ENCODE measurements around the gene TFF2.

Gene TFF2

DNA sequence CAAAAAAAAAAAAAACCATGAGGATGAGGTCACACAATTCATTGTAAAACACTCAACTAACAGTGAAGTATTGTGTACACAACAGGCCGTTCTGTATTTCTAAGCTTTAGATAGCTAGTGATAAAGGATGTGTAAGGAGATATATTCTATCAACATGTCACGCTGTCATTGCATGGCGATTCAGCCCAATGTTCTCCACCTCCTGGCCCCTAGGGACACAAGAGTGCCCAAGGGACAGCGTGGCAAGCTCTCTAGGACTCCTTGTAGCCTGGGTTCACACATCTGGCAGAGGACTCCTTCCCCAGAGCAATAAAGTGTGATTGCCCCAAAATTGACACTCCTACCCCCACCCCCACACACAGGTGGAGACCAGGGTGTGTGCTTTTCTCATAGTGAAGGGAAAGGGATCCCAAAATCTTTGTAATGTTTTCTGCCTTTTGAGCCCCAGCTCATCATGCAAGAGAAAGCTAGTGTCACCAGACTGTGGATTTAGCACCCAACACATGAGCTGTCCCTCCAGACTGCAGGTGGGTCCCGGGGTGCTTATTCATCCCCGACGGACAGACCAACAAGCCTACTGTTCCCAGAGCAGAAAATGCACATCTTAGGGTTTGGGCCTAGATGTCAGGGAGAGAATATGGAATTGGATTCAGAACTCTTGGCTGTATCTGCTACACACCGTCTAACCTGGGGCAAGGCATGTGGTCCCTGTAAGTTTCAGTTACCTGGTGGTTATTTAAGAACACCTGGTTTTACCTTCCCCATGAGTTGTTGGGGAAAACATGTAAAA is 33.6 kb upstream of the TFF2 start:
- no peak for DNase-seq (ENCODE audit: low read depth)

- no peak for DNase-seq (ENCODE audit: low read depth)
These were observed 32.5 kb upstream of the TFF2 start for GRCh38 chr21:42383331-42383730.

DNA sequence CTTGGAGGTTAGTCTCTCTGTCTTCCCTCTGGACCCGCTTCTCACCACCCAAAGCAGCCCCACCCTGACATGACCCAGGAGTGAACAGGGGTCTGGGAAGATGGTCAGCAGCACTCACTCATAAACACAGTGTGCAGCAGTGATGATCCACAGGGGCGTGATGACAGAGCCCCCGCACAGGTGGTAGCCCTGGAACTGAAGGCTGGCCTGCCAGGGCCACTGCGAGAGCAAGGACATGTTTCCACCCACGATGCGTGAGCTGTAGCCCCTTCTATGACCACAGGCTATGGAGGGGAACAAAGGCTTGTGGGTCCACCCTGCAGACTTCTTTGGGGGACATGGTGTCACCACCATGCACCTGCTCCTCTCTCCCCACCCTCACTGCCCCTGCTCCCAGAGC is 32.1 kb upstream of the TFF2 start:
- DNase-seq (ENCODE audit: low read depth), result no peak

GRCh38 chr21:42381347-42381984 is 30.7 kb upstream of the TFF2 start:
- no peak for DNase-seq (ENCODE audit: low read depth)

DNA sequence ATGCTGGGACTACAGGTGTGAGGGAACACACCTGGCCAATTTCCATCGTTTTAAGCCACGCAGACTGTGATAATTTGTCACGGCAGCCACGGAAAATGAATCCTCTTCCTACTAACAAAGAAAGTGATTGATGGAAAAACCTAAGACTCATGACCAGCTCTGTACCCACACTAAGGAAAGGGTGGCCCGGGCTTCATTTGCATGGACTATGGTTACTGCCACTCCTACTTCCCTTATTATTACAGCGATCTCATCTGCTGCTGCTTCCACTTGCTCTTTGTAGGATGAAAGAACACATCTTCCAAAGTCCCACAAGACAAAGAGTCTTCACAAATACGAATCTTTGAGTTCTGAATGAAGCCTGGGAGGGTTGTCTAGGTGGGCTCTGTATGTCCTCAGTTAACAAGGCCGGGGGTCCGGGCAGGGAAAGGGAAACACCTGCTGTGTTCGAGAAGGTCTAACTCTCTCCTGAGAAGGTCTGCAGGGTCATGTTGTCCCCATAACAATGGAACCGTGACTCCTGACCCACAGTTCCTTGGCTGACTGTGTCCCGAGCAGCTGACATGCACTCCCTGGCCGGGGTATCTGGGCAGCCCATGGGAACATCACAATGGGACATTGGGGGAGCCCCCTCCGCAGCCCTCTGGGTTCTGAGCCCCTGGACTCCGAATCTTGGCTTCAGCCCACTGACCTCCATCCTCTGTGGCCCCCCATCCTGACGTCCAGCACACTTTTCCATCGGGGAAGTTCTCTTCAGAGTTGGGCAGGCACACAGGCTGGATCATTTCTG is 28.8 kb upstream of the TFF2 start:
- no peak for DNase-seq (ENCODE audit: low read depth)

DNA sequence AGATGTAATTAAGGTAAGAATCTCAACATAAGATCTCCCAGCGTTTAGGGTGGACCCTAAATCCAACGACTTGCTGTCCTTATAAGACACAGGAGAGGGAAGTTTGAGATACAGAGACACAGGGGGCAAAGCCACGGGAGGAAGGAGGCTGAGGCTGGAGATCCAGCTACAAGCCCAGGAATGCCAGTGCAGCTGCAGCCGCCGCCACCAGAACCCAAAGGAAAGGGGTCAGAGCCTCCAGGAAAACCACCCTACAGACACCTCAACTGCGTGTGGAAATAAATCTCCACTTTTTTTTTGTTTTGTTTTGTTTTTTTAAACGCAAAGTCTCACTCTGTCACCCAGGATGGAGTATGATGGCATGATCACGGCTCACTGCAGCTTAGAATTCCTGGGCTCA is 27.6 kb upstream of the TFF2 start:
- no peak for DNase-seq (ENCODE audit: low read depth)

DNA sequence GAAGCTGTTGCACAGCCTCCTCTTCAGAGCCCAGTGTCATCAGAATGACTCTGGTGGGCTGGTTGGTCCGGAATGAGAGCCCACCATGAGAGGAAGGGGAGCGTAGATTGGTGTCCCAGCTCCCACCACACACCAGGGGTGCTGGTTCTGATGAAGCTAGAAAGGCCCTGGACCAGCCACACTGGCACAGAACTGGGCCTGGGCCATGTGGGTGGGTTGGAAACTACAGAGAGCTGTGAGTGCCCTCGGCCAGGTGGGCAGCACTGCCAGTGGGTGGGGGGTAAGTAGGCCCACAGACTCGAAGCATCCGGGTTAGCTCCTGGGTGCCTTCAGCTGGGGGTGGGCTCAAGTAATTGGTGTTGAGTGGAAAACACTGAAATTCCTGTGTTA is 27.2 kb upstream of the TFF2 start:
- no peak for DNase-seq (ENCODE audit: low read depth)

- DNase-seq (ENCODE audit: low read depth), result no peak
These were observed 26.6 kb upstream of the TFF2 start for GRCh38 chr21:42377211-42377950.

- DNase-seq (ENCODE audit: low read depth), result no peak
These were observed 25.7 kb upstream of the TFF2 start for GRCh38 chr21:42376338-42376982.

GRCh38 chr21:42375966-42376337 is 25.2 kb upstream of the TFF2 start:
- no peak for DNase-seq (ENCODE audit: low read depth)

- no peak for DNase-seq (ENCODE audit: low read depth)
These were observed 24.7 kb upstream of the TFF2 start for GRCh38 chr21:42375506-42375905.

DNA sequence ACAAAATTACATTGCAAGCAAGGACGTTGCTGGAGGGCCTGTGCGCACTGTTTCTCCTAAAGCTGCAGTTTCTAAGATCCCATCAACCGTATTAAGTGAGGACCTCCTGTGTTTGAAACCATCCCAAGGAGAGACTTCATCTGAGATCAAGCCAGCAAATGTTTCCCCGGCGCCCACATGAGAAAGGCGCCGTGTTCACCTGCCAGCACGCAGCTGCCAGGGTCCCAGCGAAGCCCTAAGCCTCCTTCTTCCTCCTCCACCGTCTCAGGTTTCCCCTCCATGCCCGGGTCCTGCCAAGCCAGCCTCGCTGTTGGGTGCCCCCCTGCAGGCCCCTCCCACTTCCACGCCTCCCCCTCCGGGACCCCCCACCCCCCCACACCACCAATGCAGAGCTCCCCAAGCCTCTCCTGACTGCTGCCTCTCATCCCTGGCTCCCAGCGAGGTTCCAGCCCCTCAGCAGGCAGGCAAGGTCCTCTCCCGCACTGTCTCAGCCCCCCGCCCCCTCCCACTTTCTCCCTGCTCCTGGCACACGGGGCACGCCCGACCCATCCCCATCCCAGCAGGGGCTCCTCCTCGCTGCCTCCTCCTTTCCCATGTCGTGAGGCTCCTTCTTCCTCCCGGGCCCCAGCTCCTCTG is 24.2 kb upstream of the TFF2 start:
- DNase-seq (ENCODE audit: low read depth), result no peak

- no peak for DNase-seq (ENCODE audit: low read depth)
These were observed 23.7 kb upstream of the TFF2 start for GRCh38 chr21:42374457-42374856.

GRCh38 chr21:42373908-42374455 is 23.2 kb upstream of the TFF2 start:
- DNase-seq (ENCODE audit: low read depth), result no peak

- DNase-seq (ENCODE audit: low read depth), result no peak
These were observed 22.6 kb upstream of the TFF2 start for GRCh38 chr21:42373196-42373907.

DNA sequence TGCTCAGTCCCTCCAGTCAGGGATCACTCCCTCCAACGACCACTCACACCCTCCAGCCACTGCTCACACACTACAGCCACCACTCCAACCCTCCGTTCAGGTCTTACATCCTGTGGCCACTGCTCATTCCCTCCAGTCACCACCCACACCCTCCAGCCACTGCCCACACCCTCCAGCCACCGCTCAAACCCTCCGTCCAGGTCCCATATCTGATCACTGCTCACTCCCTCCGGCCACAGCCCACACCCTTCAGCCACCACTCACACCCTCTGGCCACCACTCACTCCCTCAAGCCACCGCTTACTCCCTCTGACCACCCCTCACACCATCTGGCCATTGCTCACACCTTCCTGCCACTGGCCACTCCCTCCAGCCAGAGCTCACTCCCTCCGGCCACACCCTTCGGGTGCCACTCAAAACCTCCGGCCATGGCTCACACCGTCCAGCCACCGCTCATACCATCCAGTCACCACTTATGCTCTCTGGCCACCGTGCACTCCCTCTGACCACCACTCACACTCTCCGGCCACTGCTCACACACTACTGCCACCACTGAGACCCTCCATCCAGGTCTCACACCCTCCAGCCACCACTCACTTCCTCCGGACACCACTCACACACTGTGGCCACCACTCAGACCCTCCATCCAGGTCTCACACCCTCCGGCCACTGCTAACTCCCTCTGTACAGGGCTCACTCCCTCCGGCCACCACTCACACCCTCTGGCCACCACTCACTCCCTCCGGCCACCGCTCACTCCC is 20.3 kb upstream of the TFF2 start:
- DNase-seq (ENCODE audit: low read depth), result no peak

DNA sequence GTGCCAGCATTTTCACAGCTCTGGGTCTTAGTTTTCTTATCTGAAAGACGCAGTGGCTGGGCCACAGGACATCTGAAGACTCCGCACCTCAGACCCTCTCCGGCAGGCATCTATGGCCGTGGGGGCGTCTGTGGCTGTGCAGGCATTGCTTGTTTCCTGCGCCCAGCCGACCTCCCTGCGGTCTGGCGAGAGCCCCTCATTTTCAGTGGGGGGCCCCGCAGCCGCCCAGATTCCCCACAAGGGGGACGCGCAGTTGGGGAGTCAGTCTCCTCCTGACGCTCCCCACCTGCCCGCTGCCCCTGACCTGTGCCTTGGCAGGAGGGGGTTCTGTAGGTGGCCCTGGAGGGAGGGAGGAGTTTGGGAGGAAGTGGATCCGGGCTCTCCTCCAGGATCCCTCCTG is 19.0 kb upstream of the TFF2 start:
- no peak for DNase-seq (ENCODE audit: low read depth)

- no peak for DNase-seq (ENCODE audit: low read depth)
These were observed 16.8 kb upstream of the TFF2 start for GRCh38 chr21:42367367-42368165.
